Uterus (tissue), 2 donors: ENCODE results near the gene ZDHHC14.

Experiments
- POLR2A ChIP-seq, 2 donors: fragments of 450-650 bp; IDR thresholded peaks; one replicate each; pipeline ENCODE4 v1.6.1; 2016; ENCODE audit warnings: antibody characterized with exemption in 2 of 2, mild to moderate bottlenecking in 1 of 2, moderate library complexity in 1 of 2
- TF ChIP-seq, protein P1 (sequence below), 4 experiments: fragments of 200-600 bp in 2 of 4; fragments of 450-650 bp in 2 of 4; sonication (generic) in 2 of 4; IDR thresholded peaks; one replicate each; pipeline ENCODE4 v1.5.1; 2016 to 2019; ENCODE audit warnings: antibody characterized with exemption in 4 of 4, mild to moderate bottlenecking in 2 of 4, moderate library complexity in 1 of 4

GRCh38 chr6:157631412-157631811 lies 250.4 kb downstream of the ZDHHC14 start:
- TF ChIP-seq, protein P1, sequence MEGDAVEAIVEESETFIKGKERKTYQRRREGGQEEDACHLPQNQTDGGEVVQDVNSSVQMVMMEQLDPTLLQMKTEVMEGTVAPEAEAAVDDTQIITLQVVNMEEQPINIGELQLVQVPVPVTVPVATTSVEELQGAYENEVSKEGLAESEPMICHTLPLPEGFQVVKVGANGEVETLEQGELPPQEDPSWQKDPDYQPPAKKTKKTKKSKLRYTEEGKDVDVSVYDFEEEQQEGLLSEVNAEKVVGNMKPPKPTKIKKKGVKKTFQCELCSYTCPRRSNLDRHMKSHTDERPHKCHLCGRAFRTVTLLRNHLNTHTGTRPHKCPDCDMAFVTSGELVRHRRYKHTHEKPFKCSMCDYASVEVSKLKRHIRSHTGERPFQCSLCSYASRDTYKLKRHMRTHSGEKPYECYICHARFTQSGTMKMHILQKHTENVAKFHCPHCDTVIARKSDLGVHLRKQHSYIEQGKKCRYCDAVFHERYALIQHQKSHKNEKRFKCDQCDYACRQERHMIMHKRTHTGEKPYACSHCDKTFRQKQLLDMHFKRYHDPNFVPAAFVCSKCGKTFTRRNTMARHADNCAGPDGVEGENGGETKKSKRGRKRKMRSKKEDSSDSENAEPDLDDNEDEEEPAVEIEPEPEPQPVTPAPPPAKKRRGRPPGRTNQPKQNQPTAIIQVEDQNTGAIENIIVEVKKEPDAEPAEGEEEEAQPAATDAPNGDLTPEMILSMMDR (IDR thresholded peaks at IDR 0.05) = no peak
- TF ChIP-seq POLR2A (IDR thresholded peaks at IDR 0.05) = no peak
